Vagina (tissue), 2 donors: ENCODE measurements around the gene ARHGEF4. TPM values are rescaled to one million over a fixed set of nuclear protein-coding genes. Genes with fewer than 3 reads are reported as not detected.

ENCODE experiments used
- DNase-seq, 2 donors: peaks; one replicate each; pipeline ENCODE4 v3.0.0-alpha.2; 2017; ENCODE audit errors: extremely low spot score in 2 of 2
- H3K27ac ChIP-seq: fragments of 200-600 bp; sonication (generic); one replicate; pipeline ENCODE4 v1.5.1; 2019
- H3K27me3 ChIP-seq: fragments of 200-600 bp; sonication (generic); one replicate; pipeline ENCODE4 v1.5.1; 2019
- H3K36me3 ChIP-seq, 2 donors: fragments of 200-600 bp; sonication (generic); one replicate each; pipeline ENCODE4 v1.5.1; 2017 to 2019
- H3K4me1 ChIP-seq: fragments of 200-600 bp; sonication (generic); one replicate; pipeline ENCODE4 v1.5.1; 2019
- H3K4me3 ChIP-seq, 2 donors: fragments of 200-600 bp; sonication (generic); 1 replicate in 1 of 2; 2 replicates in 1 of 2; pipeline ENCODE4 v1.5.1; 2016 to 2019
- H3K9me3 ChIP-seq: fragments of 200-600 bp; sonication (generic); one replicate; pipeline ENCODE4 v1.5.1; 2019
- POLR2A ChIP-seq, 2 donors: fragments of 450-650 bp; IDR thresholded peaks; one replicate each; pipeline ENCODE4 v1.6.1; 2017; ENCODE audit warnings: antibody characterized with exemption in 2 of 2, mild to moderate bottlenecking in 2 of 2, moderate library complexity in 2 of 2
- POLR2AphosphoS5 ChIP-seq, 2 donors: sonication (generic); formaldehyde crosslinking; IDR thresholded peaks; one replicate each; pipeline ENCODE4 v1.9.0; 2017; ENCODE audit warnings: antibody characterized with exemption in 2 of 2, mild to moderate bottlenecking in 2 of 2, low read depth in 1 of 2; ENCODE audit not compliant: insufficient read depth in 1 of 2
- intact Hi-C: fragments of 100-400 bp; cut with DNase I; formaldehyde crosslinking; loops from one replicate; pipeline ENCODE4 v1.15.1; 2023
- total RNA-seq: library from RNA; depleted of rRNA; stranded (reverse); fragments of >200 nt; gene quantifications from one replicate; pipeline ENCODE4 v1.2.3, GENCODE V29; 2016
- TF ChIP-seq, protein P1 (sequence below), 3 experiments: fragments of 450-650 bp in 2 of 3; fragments of 200-600 bp in 1 of 3; sonication (generic) in 1 of 3; IDR thresholded peaks; one replicate each; pipeline ENCODE4 v1.5.1; 2017 to 2019; ENCODE audit warnings: antibody characterized with exemption in 3 of 3, mild to moderate bottlenecking in 2 of 3, moderate library complexity in 2 of 3

The ARHGEF4 gene
- total RNA-seq, 1 donor from 2014 or later = 116 TPM

DNA sequence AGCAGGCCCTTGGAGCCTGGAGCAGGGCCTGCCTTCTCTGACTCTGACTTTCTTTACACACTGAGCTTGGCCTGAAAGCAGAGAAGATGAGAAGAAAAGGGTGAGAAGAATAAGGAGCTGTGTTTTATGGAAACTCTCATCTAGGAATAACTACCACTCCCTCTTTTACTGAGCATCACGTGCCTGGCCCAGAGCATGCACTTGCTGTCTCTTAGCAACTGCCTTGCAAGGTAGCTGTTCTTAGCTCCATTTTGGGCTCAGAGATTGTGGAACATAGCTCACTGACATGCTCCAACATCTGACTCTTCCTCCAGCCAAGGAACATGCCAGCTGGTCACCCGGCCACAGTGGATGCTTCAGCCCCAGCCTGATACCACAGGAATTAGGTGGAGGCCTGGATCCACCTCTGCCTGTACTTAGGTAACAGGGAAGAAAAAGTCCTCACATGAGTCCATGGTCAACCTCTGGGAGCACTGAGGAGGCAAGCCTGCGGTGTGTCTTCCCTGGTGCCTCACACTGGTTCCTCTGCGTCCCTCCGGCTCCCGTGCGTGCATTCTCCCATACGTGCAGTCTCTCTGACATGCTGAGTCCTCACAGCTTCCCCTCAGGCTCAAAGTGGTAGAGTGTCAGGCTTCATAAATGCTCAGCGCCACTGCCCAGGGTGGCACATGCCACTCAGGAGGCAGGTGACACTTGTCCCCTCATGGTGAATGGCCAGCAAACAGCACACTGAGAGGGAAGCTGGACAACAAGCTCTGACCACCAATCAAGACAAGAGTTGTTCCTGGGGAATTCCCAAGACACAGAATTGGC lies 45.7 kb upstream of the ARHGEF4 start:
- intact Hi-C loops = no loop called here
- no peak for DNase-seq

DNA sequence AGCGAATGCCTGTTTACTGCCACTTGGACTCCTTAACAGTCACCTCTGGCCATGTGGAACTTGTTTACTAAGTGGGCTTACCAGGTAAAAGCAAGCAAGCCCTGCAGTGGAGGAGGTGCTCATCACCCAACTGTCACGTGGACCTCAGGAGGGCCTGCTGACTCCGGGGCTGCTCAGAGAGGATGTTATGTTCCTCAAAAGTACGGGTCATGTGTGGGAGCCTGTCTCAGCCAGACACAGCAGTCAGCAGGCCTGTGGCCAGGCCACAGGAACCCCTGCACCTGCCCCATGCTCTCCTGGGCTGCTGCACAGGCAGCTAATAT lies 45.1 kb upstream of the ARHGEF4 start:
- Histone ChIP-seq H3K36me3 (no peaks in the 10 kb centered on the region), H3K27me3 (no peaks in the 10 kb centered on the region), H3K4me1 (no peaks in the 10 kb centered on the region), H3K27ac (no peak overlapping the region), H3K9me3 (no peaks in the 10 kb centered on the region), H3K4me3 (no peak overlapping the region)
- no peak for DNase-seq
- intact Hi-C loops = no loop called here
- TF ChIP-seq, protein P1, sequence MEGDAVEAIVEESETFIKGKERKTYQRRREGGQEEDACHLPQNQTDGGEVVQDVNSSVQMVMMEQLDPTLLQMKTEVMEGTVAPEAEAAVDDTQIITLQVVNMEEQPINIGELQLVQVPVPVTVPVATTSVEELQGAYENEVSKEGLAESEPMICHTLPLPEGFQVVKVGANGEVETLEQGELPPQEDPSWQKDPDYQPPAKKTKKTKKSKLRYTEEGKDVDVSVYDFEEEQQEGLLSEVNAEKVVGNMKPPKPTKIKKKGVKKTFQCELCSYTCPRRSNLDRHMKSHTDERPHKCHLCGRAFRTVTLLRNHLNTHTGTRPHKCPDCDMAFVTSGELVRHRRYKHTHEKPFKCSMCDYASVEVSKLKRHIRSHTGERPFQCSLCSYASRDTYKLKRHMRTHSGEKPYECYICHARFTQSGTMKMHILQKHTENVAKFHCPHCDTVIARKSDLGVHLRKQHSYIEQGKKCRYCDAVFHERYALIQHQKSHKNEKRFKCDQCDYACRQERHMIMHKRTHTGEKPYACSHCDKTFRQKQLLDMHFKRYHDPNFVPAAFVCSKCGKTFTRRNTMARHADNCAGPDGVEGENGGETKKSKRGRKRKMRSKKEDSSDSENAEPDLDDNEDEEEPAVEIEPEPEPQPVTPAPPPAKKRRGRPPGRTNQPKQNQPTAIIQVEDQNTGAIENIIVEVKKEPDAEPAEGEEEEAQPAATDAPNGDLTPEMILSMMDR (IDR thresholded peaks at IDR 0.05) = no peak
- TF ChIP-seq POLR2AphosphoS5 (IDR thresholded peaks at IDR 0.05; ENCODE audit: insufficient read depth in 1 of 2, low read depth in 1 of 2) (no peak), POLR2A (IDR thresholded peaks at IDR 0.05) (no peak)

More for the DNA sequence above, 45.7 kb upstream of the ARHGEF4 start:
- Histone ChIP-seq H3K36me3 (no peaks in the 10 kb centered on the region), H3K27ac (no peak overlapping the region), H3K9me3 (no peaks in the 10 kb centered on the region), H3K27me3 (no peaks in the 10 kb centered on the region), H3K4me1 (no peaks in the 10 kb centered on the region), H3K4me3 (no peak overlapping the region)
- TF ChIP-seq POLR2A (IDR thresholded peaks at IDR 0.05) (no peak), POLR2AphosphoS5 (IDR thresholded peaks at IDR 0.05; ENCODE audit: insufficient read depth in 1 of 2, low read depth in 1 of 2) (no peak)
- TF ChIP-seq, protein P1 (IDR thresholded peaks at IDR 0.05) = no peak

DNA sequence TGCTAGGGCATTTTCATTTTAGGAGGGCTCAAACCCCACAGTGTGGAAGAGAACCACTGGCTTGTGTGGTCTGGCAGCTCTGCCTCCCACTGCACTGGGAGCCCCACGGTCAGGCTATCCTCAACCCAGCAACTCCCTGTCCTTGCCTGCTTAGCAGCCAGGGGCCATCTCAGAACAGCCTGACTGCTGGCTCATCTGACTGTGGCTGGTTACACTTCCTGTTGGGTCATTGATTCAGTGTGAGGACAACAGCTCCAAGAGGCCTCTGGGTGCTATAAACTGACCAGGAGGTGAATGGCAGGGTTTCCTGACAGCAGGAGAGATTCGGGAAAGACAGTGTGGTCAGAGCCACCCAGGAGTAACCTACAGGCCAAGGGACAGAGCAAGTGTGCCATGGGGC lies 41.3 kb upstream of the ARHGEF4 start:
- Histone ChIP-seq H3K9me3 (no peaks in the 10 kb centered on the region), H3K27ac (no peak overlapping the region), H3K27me3 (no peaks in the 10 kb centered on the region), H3K36me3 (no peaks in the 10 kb centered on the region), H3K4me3 (no peak overlapping the region), H3K4me1 (peaks cover 14% of the 10 kb centered on the region)
- TF ChIP-seq POLR2A (IDR thresholded peaks at IDR 0.05) (no peak), POLR2AphosphoS5 (IDR thresholded peaks at IDR 0.05; ENCODE audit: insufficient read depth in 1 of 2, low read depth in 1 of 2) (no peak)
- TF ChIP-seq, protein P1 (IDR thresholded peaks at IDR 0.05) = no peak
- DNase-seq = no peak
- intact Hi-C loops = loop anchor here (5.0 kb wide), 1 partner anchor 77 kb away; no protein-coding TSS in a partner anchor

DNA sequence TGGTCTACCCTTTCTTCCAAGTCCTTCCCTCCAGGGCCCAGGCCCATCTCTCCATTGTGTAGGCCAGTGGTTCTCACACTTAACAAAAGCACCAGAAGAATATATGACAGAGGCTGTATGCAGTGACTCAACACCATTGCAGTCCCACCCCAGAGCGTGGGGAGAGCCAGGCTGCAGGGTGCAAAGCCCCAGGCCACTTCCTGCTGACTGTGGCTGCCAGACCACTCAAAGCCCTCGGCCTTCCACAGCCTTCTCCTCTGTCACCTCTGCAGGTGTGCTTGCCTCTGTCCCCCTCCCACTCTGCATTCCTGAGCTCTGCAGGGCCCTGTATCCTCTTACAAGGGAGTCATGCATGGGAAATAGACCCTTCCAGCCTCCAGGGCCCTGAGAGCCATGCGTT lies 40.4 kb upstream of the ARHGEF4 start:
- H3K4me3 ChIP-seq = no peak overlapping the region
- intact Hi-C loops = loop anchor here (5.0 kb wide), 1 partner anchor 76 kb away; no protein-coding TSS in a partner anchor
- no peak for DNase-seq
- no peaks in the 10 kb centered on the region for H3K27me3 ChIP-seq
- H3K9me3 ChIP-seq = no peaks in the 10 kb centered on the region
- no peak for TF ChIP-seq POLR2AphosphoS5 (IDR thresholded peaks at IDR 0.05; ENCODE audit: insufficient read depth in 1 of 2, low read depth in 1 of 2)
- TF ChIP-seq, protein P1 (IDR thresholded peaks at IDR 0.05) = no peak
- no peak for TF ChIP-seq POLR2A (IDR thresholded peaks at IDR 0.05)
- H3K27ac ChIP-seq = no peak overlapping the region
- H3K36me3 ChIP-seq = no peaks in the 10 kb centered on the region
- H3K4me1 ChIP-seq = peaks cover 14% of the 10 kb centered on the region
